Measurements from ENCODE around the gene TRAPPC3L. TPM values are rescaled to one million over a fixed set of nuclear protein-coding genes. Genes with fewer than 3 reads are reported as not detected.

TRAPPC3L gene
- total and polyA plus RNA-seq, 2 of the 8 experiments (the other 6 are each of a cell fraction or from before 2014, with no cell fraction given): not detected

- peak in 2 of 3 experiments; percentile 74 to 86; a peak in 3 of 4 replicates for TF ChIP-seq CTCF (IDR thresholded peaks at IDR 0.05; ENCODE audit: control extremely low read depth in 1 of 3, insufficient read depth in 1 of 3, low read depth in 1 of 3, low read length in 3 of 3)
- TF ChIP-seq ZNF274 (IDR thresholded peaks at IDR 0.05; ENCODE audit: borderline replicate concordance, extremely low read depth, low read length): no peak
- TF ChIP-seq FOSL1 (IDR thresholded peaks at IDR 0.05; ENCODE audit: insufficient read depth, low read depth, low read length): no peak
Observed at GRCh38 chr6:116531675-116532570, 13.6 kb downstream of the TRAPPC3L start (continued).

Data from H1 (cell line).